ENCODE results near the gene NXPH4. TPM values are rescaled to one million over a fixed set of nuclear protein-coding genes. Genes with fewer than 3 reads are reported as not detected.

Gene NXPH4
- polyA plus RNA-seq, 1 donor from 2014 or later: 8.3 TPM

- Mint-ChIP-seq H3K36me3 (peaks cover 2% of the 10 kb centered on the region), H3K4me1 (peaks cover 21 to 36% (median 32%) of the 10 kb centered on the region in 3 donors)
Measured at GRCh38 chr12:57224278-57224972, 7.8 kb downstream of the NXPH4 start.

GRCh38 chr12:57224973-57225679, 8.5 kb downstream of the NXPH4 start:
- H3K4me3 Mint-ChIP-seq: peak overlapping the region in 3 of 4 donors; percentile 39 to 88 (median 82)
- H3K9me3 Mint-ChIP-seq: no peaks in the 10 kb centered on the region
- H3K27ac Mint-ChIP-seq: peak overlapping the region; percentile 43 to 95 (median 59)
- H3K27me3 Mint-ChIP-seq: peaks cover 49% of the 10 kb centered on the region
- peaks cover 27 to 35% (median 33%) of the 10 kb centered on the region in 3 donors for H3K4me1 Mint-ChIP-seq
- H3K36me3 Mint-ChIP-seq: peaks cover 2% of the 10 kb centered on the region

More at GRCh38 chr12:57224278-57224972, 7.8 kb downstream of the NXPH4 start:
- H3K27ac Mint-ChIP-seq: peak overlapping the region in 2 of 3 donors; percentile 8 to 43
- no peaks in the 10 kb centered on the region for H3K9me3 Mint-ChIP-seq
- peaks cover 53% of the 10 kb centered on the region for H3K27me3 Mint-ChIP-seq
- no peak overlapping the region for H3K4me3 Mint-ChIP-seq

- H3K4me3 Mint-ChIP-seq: peak overlapping the region in 3 of 4 donors; percentile 39 to 88 (median 82)
- peaks cover 4% of the 10 kb centered on the region for H3K36me3 Mint-ChIP-seq
- peaks cover 48% of the 10 kb centered on the region for H3K27me3 Mint-ChIP-seq
- peak overlapping the region; percentile 41 to 95 (median 59) for H3K27ac Mint-ChIP-seq
- H3K4me1 Mint-ChIP-seq: peaks cover 31 to 39% (median 36%) of the 10 kb centered on the region in 3 donors
- no peaks in the 10 kb centered on the region for H3K9me3 Mint-ChIP-seq
Measured at GRCh38 chr12:57225680-57226210, 9.2 kb downstream of the NXPH4 start.

GRCh38 chr12:57226588-57227314, 10.2 kb downstream of the NXPH4 start:
- Mint-ChIP-seq H3K27ac (peak overlapping the region; percentile 39 to 95 (median 68)), H3K4me3 (peak overlapping the region; percentile 29 to 90 (median 62)), H3K36me3 (peaks cover 4% of the 10 kb centered on the region), H3K27me3 (peaks cover 39% of the 10 kb centered on the region), H3K9me3 (no peaks in the 10 kb centered on the region), H3K4me1 (peaks cover 31 to 40% (median 36%) of the 10 kb centered on the region in 3 donors)

- peaks cover 6% of the 10 kb centered on the region for H3K36me3 Mint-ChIP-seq
- peak overlapping the region; percentile 29 to 85 (median 62) for H3K4me3 Mint-ChIP-seq
- H3K4me1 Mint-ChIP-seq: peaks cover 31 to 42% (median 38%) of the 10 kb centered on the region in 3 donors
- H3K27me3 Mint-ChIP-seq: peaks cover 31% of the 10 kb centered on the region
- H3K9me3 Mint-ChIP-seq: no peaks in the 10 kb centered on the region
- peak overlapping the region; percentile 4 to 68 (median 47) for H3K27ac Mint-ChIP-seq
Measured at GRCh38 chr12:57227315-57228115, 10.9 kb downstream of the NXPH4 start.

- Mint-ChIP-seq H3K9me3 (no peaks in the 10 kb centered on the region), H3K27me3 (peaks cover 18% of the 10 kb centered on the region), H3K27ac (peak overlapping the region; percentile 93 to 100 (median 94)), H3K36me3 (peaks cover 6% of the 10 kb centered on the region), H3K4me3 (peak overlapping the region; percentile 93 to 99 (median 96)), H3K4me1 (peaks cover 33 to 48% (median 35%) of the 10 kb centered on the region in 3 donors)
Measured at GRCh38 chr12:57229046-57229633, 12.5 kb downstream of the NXPH4 start.

- H3K9me3 Mint-ChIP-seq: no peaks in the 10 kb centered on the region
- H3K27ac Mint-ChIP-seq: peak within 1 kb of the TSS; percentile 93 to 100 (median 94)
- peak within 1 kb of the TSS; percentile 93 to 99 (median 96) for H3K4me3 Mint-ChIP-seq
- H3K27me3 Mint-ChIP-seq: peaks cover 14% of the 10 kb centered on the region
- peaks cover 10% of the 10 kb centered on the region for H3K36me3 Mint-ChIP-seq
- peaks cover 40 to 54% (median 41%) of the 10 kb centered on the region in 3 donors for H3K4me1 Mint-ChIP-seq
Measured at GRCh38 chr12:57229634-57230380, 13.2 kb downstream of the NXPH4 start, which contains the start of gene SHMT2. TSS of gene SHMT2 (plus strand) at chr12:57229711. CDS start at chr12:57229779, 68 bp downstream.

GRCh38 chr12:57230381-57231155, 14.0 kb downstream of the NXPH4 start:
- H3K9me3 Mint-ChIP-seq: no peaks in the 10 kb centered on the region
- H3K27me3 Mint-ChIP-seq: peaks cover 9% of the 10 kb centered on the region
- peaks cover 36 to 54% (median 41%) of the 10 kb centered on the region in 3 donors for H3K4me1 Mint-ChIP-seq
- peak overlapping the region; percentile 93 to 99 (median 96) for H3K4me3 Mint-ChIP-seq
- peaks cover 8% of the 10 kb centered on the region for H3K36me3 Mint-ChIP-seq
- peak overlapping the region in 2 of 3 donors; percentile 93 to 94 for H3K27ac Mint-ChIP-seq

GRCh38 chr12:57231276-57232021, 14.9 kb downstream of the NXPH4 start:
- peaks cover 8% of the 10 kb centered on the region for H3K36me3 Mint-ChIP-seq
- H3K4me1 Mint-ChIP-seq: peaks cover 35 to 54% (median 43%) of the 10 kb centered on the region in 3 donors
- H3K27me3 Mint-ChIP-seq: peaks cover 8% of the 10 kb centered on the region
- peak overlapping the region; percentile 25 to 99 (median 96) for H3K4me3 Mint-ChIP-seq
- no peaks in the 10 kb centered on the region for H3K9me3 Mint-ChIP-seq
- peak overlapping the region in 1 of 3 donors; percentile 93 for H3K27ac Mint-ChIP-seq

- peaks cover 12% of the 10 kb centered on the region for H3K27me3 Mint-ChIP-seq
- peak overlapping the region in 1 of 4 donors; percentile 94 for H3K4me3 Mint-ChIP-seq
- H3K9me3 Mint-ChIP-seq: no peaks in the 10 kb centered on the region
- peaks cover 37 to 51% (median 41%) of the 10 kb centered on the region in 3 donors for H3K4me1 Mint-ChIP-seq
- peaks cover 8% of the 10 kb centered on the region for H3K36me3 Mint-ChIP-seq
- H3K27ac Mint-ChIP-seq: peak overlapping the region in 1 of 3 donors; percentile 93
Measured at GRCh38 chr12:57232156-57232756, 15.7 kb downstream of the NXPH4 start.

GRCh38 chr12:57233357-57234232, 17.0 kb downstream of the NXPH4 start:
- peaks cover 8% of the 10 kb centered on the region for H3K36me3 Mint-ChIP-seq
- H3K4me3 Mint-ChIP-seq: peak overlapping the region in 3 of 4 donors; percentile 84 to 94 (median 87)
- H3K4me1 Mint-ChIP-seq: peaks cover 36 to 53% (median 42%) of the 10 kb centered on the region in 3 donors
- H3K27ac Mint-ChIP-seq: peak overlapping the region; percentile 90 to 96 (median 95)
- H3K9me3 Mint-ChIP-seq: no peaks in the 10 kb centered on the region
- H3K27me3 Mint-ChIP-seq: peaks cover 20% of the 10 kb centered on the region
